Suppressor macrophage treated with lipopolysaccharide for 4 hours (primary cell): ENCODE measurements around the gene BOC.

Source experiments
- DNase-seq: peaks from one replicate; pipeline ENCODE4 v3.0.0-alpha.2; 2020

The BOC gene

GRCh38 chr3:113271189-113271588 lies 59.8 kb downstream of the BOC start:
- no peak for DNase-seq

GRCh38 chr3:113271594-113272384 lies 60.4 kb downstream of the BOC start:
- DNase-seq = no peak

- DNase-seq = no peak
These were observed 61.0 kb downstream of the BOC start for GRCh38 chr3:113272385-113272779.

GRCh38 chr3:113273011-113273410 lies 61.7 kb downstream of the BOC start:
- no peak for DNase-seq

- no peak for DNase-seq
These were observed 62.4 kb downstream of the BOC start for GRCh38 chr3:113273604-113274378.

GRCh38 chr3:113274425-113275257 lies 63.3 kb downstream of the BOC start:
- no peak for DNase-seq

- DNase-seq = no peak
These were observed 63.9 kb downstream of the BOC start for GRCh38 chr3:113275258-113275556.

GRCh38 chr3:113275583-113275928 lies 64.2 kb downstream of the BOC start:
- DNase-seq = peak; percentile 23

GRCh38 chr3:113275929-113276750 lies 64.8 kb downstream of the BOC start:
- peak; percentile 94 for DNase-seq

- DNase-seq = no peak
These were observed 65.4 kb downstream of the BOC start for GRCh38 chr3:113276751-113277080.

- DNase-seq = no peak
These were observed 66.1 kb downstream of the BOC start for GRCh38 chr3:113277414-113277813.

- DNase-seq = no peak
These were observed 66.7 kb downstream of the BOC start for GRCh38 chr3:113277941-113278598.

GRCh38 chr3:113278599-113278955 lies 67.2 kb downstream of the BOC start:
- DNase-seq = no peak

- DNase-seq = no peak
These were observed 68.3 kb downstream of the BOC start for GRCh38 chr3:113279686-113280085.

- no peak for DNase-seq
These were observed 71.9 kb downstream of the BOC start for GRCh38 chr3:113283306-113283705.

GRCh38 chr3:113284453-113285050 lies 73.2 kb downstream of the BOC start:
- no peak for DNase-seq

GRCh38 chr3:113285226-113285625 lies 73.9 kb downstream of the BOC start:
- no peak for DNase-seq

GRCh38 chr3:113285741-113286140 lies 74.4 kb downstream of the BOC start:
- DNase-seq = no peak

GRCh38 chr3:113286524-113286923 lies 75.2 kb downstream of the BOC start:
- DNase-seq = no peak

GRCh38 chr3:113287111-113287802 lies 75.9 kb downstream of the BOC start:
- peak; percentile 36 for DNase-seq
